ENCODE results near the gene NBAS. TPM values are rescaled to one million over a fixed set of nuclear protein-coding genes. Genes with fewer than 3 reads are reported as not detected.

The NBAS gene
- total RNA-seq, 1 donor from 2014 or later, result 126 TPM

- H3K27me3 ChIP-seq (ENCODE audit: control insufficient read depth in 3 of 3, insufficient read depth in 3 of 3, low read length in 3 of 3), result no peaks in the 10 kb centered on the region
- H3K9ac ChIP-seq (ENCODE audit: low read depth in 1 of 3, low read length in 3 of 3), result no peak overlapping the region
- H3K4me1 ChIP-seq (ENCODE audit: control insufficient read depth in 3 of 3, insufficient read depth in 3 of 3, low read length in 3 of 3), result no peaks in the 10 kb centered on the region
- no peaks in the 10 kb centered on the region for H3K9me3 ChIP-seq (ENCODE audit: control insufficient read depth in 3 of 3, low read length in 3 of 3)
- no peak overlapping the region for H3K27ac ChIP-seq (ENCODE audit: low read depth, low read length)
- H3K4me3 ChIP-seq (ENCODE audit: low read length in 3 of 3), result no peak overlapping the region
- peaks cover 62 to 90% (median 89%) of the 10 kb centered on the region in 3 donors for H3K36me3 ChIP-seq (ENCODE audit: control insufficient read depth in 3 of 3, insufficient read depth in 3 of 3, low read length in 3 of 3)
These were observed 41.3 kb upstream of the NBAS start for GRCh38 chr2:15602393-15602792.

DNA sequence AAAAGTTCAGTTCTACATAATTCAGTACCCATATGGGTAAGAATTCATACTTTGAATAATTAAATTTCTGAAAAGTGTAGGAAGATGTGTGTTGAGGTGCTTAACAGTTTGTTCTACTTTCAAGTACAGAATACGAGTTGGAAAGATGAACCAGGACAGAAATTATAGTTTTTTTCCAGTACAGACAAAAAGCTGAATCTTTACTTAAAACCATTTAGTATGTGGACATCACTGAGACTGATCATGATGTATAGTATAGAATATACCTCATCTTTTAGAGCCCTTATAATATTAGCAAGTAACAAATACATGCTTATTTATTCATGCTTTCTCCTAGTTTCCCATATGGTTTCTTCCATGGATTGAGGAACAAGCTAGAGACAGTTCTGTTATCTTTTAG is 40.5 kb upstream of the NBAS start:
- no peak overlapping the region for H3K9ac ChIP-seq (ENCODE audit: low read depth in 1 of 3, low read length in 3 of 3)
- H3K4me1 ChIP-seq (ENCODE audit: control insufficient read depth in 3 of 3, insufficient read depth in 3 of 3, low read length in 3 of 3), result no peaks in the 10 kb centered on the region
- H3K27me3 ChIP-seq (ENCODE audit: control insufficient read depth in 3 of 3, insufficient read depth in 3 of 3, low read length in 3 of 3), result no peaks in the 10 kb centered on the region
- H3K27ac ChIP-seq (ENCODE audit: low read depth, low read length), result no peak overlapping the region
- H3K4me3 ChIP-seq (ENCODE audit: low read length in 3 of 3), result no peak overlapping the region
- no peaks in the 10 kb centered on the region for H3K9me3 ChIP-seq (ENCODE audit: control insufficient read depth in 3 of 3, low read length in 3 of 3)
- peaks cover 62 to 90% (median 89%) of the 10 kb centered on the region in 3 donors for H3K36me3 ChIP-seq (ENCODE audit: control insufficient read depth in 3 of 3, insufficient read depth in 3 of 3, low read length in 3 of 3)

DNA sequence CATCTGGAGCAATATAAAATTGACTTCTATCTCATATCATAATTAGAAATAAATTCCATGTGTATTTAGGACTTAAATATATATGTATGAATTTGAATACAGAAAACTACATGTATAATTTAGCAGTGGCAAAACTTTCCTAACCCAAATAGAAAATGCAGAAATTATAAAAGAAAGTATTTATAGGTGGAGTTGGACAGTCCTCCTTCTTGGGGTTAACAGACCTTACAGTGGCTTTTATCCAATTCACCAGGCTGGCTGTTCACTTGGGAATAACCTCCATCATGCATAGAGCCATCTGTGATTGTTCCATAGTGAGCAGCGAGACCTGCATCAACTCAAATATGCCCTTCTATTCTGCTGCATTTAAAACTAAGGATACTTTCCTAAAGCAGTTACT is 38.9 kb upstream of the NBAS start:
- no peak overlapping the region for H3K9ac ChIP-seq (ENCODE audit: low read depth in 1 of 3, low read length in 3 of 3)
- H3K36me3 ChIP-seq (ENCODE audit: control insufficient read depth in 3 of 3, insufficient read depth in 3 of 3, low read length in 3 of 3), result peaks cover 57 to 86% (median 85%) of the 10 kb centered on the region in 3 donors
- H3K4me3 ChIP-seq (ENCODE audit: low read length in 3 of 3), result no peak overlapping the region
- no peaks in the 10 kb centered on the region for H3K9me3 ChIP-seq (ENCODE audit: control insufficient read depth in 3 of 3, low read length in 3 of 3)
- no peak overlapping the region for H3K27ac ChIP-seq (ENCODE audit: low read depth, low read length)
- H3K4me1 ChIP-seq (ENCODE audit: control insufficient read depth in 3 of 3, insufficient read depth in 3 of 3, low read length in 3 of 3), result no peaks in the 10 kb centered on the region
- no peaks in the 10 kb centered on the region for H3K27me3 ChIP-seq (ENCODE audit: control insufficient read depth in 3 of 3, insufficient read depth in 3 of 3, low read length in 3 of 3)

DNA sequence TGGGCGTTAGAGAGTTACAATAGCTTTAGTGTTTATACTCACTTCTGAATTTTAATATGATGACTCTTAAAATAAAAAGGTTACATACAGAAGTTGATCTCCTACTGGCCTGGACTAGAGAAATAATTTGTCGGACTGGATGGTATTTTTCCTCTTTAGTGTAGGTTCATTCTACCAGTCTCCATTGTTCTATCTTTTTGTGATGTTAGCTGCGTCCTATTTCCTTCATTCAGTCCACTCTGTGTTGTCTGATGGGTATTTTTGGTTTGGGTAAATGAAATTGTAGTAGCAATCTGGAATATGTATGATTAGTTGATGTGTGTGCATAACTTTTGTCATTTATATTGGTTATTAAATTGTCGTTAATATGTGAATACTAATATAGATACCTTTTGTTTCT is 35.8 kb upstream of the NBAS start:
- Histone ChIP-seq H3K36me3 (ENCODE audit: control insufficient read depth in 3 of 3, insufficient read depth in 3 of 3, low read length in 3 of 3) (peaks cover 32 to 56% (median 56%) of the 10 kb centered on the region in 3 donors), H3K27ac (ENCODE audit: low read depth, low read length) (no peak overlapping the region), H3K27me3 (ENCODE audit: control insufficient read depth in 3 of 3, insufficient read depth in 3 of 3, low read length in 3 of 3) (no peaks in the 10 kb centered on the region), H3K9ac (ENCODE audit: low read depth in 1 of 3, low read length in 3 of 3) (no peak overlapping the region), H3K9me3 (ENCODE audit: control insufficient read depth in 3 of 3, low read length in 3 of 3) (no peaks in the 10 kb centered on the region), H3K4me3 (ENCODE audit: low read length in 3 of 3) (no peak overlapping the region), H3K4me1 (ENCODE audit: control insufficient read depth in 3 of 3, insufficient read depth in 3 of 3, low read length in 3 of 3) (peaks cover 8 to 13% (median 11%) of the 10 kb centered on the region in 3 donors)

DNA sequence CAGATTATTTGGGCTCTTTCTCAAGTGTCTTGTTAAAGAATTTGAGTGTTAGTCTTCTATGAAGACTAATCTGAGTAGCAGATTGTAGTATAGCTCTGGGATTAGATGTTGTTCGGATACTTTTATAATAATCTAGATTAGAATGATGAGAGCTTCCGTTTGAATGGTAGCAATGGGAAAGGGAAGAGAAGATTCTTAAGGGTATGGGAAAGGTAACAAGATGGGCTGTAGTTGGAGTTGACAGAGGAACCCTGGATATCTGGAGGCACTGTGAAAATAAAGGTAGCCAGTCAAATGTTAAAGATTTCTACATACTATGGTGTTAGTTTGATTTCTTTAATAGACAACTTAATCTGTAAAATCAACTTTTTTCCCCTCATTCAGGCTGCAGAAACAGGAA is 35.2 kb upstream of the NBAS start:
- Histone ChIP-seq H3K9me3 (ENCODE audit: control insufficient read depth in 3 of 3, low read length in 3 of 3) (no peaks in the 10 kb centered on the region), H3K36me3 (ENCODE audit: control insufficient read depth in 3 of 3, insufficient read depth in 3 of 3, low read length in 3 of 3) (peaks cover 26 to 50% (median 49%) of the 10 kb centered on the region in 3 donors)

DNA sequence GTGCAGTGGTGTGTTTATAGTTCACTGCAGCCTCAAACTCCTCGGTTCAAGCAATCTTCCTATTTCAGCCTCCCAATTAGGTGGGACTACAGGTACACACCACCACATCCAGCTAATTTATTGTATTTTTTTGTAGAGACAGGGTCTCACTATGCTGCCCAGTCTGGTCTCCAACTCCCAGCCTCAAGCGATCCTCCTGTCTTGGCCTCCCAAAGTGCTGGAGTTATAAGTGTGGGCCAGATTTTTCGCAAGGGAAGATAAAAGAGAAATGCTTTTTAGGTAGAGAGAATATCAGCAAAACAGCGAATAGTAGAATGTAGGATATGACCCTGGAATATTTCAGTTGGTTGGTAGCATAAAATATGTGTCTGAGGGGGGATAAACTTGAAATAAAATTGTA is 34.8 kb upstream of the NBAS start:
- H3K27me3 ChIP-seq (ENCODE audit: control insufficient read depth in 3 of 3, insufficient read depth in 3 of 3, low read length in 3 of 3), result no peaks in the 10 kb centered on the region
- no peak overlapping the region for H3K27ac ChIP-seq (ENCODE audit: low read depth, low read length)
- no peak overlapping the region for H3K9ac ChIP-seq (ENCODE audit: low read depth in 1 of 3, low read length in 3 of 3)
- peaks cover 22 to 46% (median 45%) of the 10 kb centered on the region in 3 donors for H3K36me3 ChIP-seq (ENCODE audit: control insufficient read depth in 3 of 3, insufficient read depth in 3 of 3, low read length in 3 of 3)
- H3K4me3 ChIP-seq (ENCODE audit: low read length in 3 of 3), result no peak overlapping the region
- H3K4me1 ChIP-seq (ENCODE audit: control insufficient read depth in 3 of 3, insufficient read depth in 3 of 3, low read length in 3 of 3), result peaks cover 14 to 19% (median 16%) of the 10 kb centered on the region in 3 donors
- no peaks in the 10 kb centered on the region for H3K9me3 ChIP-seq (ENCODE audit: control insufficient read depth in 3 of 3, low read length in 3 of 3)

More for the DNA sequence above, 35.2 kb upstream of the NBAS start:
- no peaks in the 10 kb centered on the region for H3K27me3 ChIP-seq (ENCODE audit: control insufficient read depth in 3 of 3, insufficient read depth in 3 of 3, low read length in 3 of 3)
- H3K4me3 ChIP-seq (ENCODE audit: low read length in 3 of 3), result no peak overlapping the region
- peaks cover 10 to 15% (median 12%) of the 10 kb centered on the region in 3 donors for H3K4me1 ChIP-seq (ENCODE audit: control insufficient read depth in 3 of 3, insufficient read depth in 3 of 3, low read length in 3 of 3)
- H3K9ac ChIP-seq (ENCODE audit: low read depth in 1 of 3, low read length in 3 of 3), result no peak overlapping the region
- no peak overlapping the region for H3K27ac ChIP-seq (ENCODE audit: low read depth, low read length)

- Histone ChIP-seq H3K36me3 (ENCODE audit: control insufficient read depth in 3 of 3, insufficient read depth in 3 of 3, low read length in 3 of 3) (peaks cover 18 to 42% (median 41%) of the 10 kb centered on the region in 3 donors), H3K27me3 (ENCODE audit: control insufficient read depth in 3 of 3, insufficient read depth in 3 of 3, low read length in 3 of 3) (no peaks in the 10 kb centered on the region)
These were observed 34.3 kb upstream of the NBAS start for GRCh38 chr2:15595342-15595905.

DNA sequence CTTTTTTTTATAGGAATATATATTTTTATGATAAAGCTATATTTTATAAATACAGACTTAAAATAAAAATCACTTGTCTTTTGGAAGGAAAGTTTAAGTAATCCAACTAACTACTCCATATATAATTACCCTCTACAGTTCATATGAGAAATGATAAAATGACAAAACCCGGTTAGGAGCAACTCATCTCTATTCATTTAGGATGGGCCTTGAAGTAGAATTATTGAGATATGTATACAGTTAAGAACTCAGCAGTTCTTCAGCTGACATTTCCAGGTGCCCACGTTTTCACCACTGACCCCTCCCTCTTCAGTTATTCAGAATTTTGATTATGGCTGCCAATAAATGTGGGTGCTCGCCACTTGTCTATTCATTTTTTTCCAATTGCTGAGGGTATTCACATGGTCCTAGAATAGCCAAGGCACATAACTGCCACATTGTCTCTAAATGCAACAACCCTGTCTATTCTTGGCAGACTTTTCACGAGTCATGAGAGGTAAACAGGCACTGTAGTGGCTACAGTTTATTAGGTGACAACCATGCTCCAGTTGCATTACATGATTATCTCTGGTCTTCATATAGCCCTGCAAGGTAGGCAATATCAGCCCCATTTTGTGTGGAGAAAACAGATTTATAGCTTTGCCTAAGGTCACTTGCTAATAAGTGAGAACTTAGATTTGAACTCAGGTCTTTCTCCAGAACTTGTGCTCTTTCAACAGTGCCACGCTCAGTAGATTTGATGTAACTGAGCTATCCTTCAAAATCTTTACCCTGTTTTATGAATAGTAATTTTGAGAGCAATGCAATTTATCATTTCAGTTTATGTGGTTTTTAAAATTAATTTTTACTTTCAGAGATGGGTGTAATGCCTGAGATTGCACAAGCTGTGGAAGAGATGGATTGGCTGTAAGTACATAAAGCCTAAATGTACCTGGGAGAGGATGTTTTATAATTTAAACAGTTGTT is 33.4 kb upstream of the NBAS start:
- H3K27me3 ChIP-seq (ENCODE audit: control insufficient read depth in 3 of 3, insufficient read depth in 3 of 3, low read length in 3 of 3), result no peaks in the 10 kb centered on the region
- no peak overlapping the region for H3K27ac ChIP-seq (ENCODE audit: low read depth, low read length)
- H3K4me1 ChIP-seq (ENCODE audit: control insufficient read depth in 3 of 3, insufficient read depth in 3 of 3, low read length in 3 of 3), result peaks cover 15 to 19% (median 16%) of the 10 kb centered on the region in 3 donors
- H3K36me3 ChIP-seq (ENCODE audit: control insufficient read depth in 3 of 3, insufficient read depth in 3 of 3, low read length in 3 of 3), result peaks cover 14 to 34% (median 34%) of the 10 kb centered on the region in 3 donors
- H3K9me3 ChIP-seq (ENCODE audit: control insufficient read depth in 3 of 3, low read length in 3 of 3), result no peaks in the 10 kb centered on the region
- H3K9ac ChIP-seq (ENCODE audit: low read depth in 1 of 3, low read length in 3 of 3), result no peak overlapping the region
- H3K4me3 ChIP-seq (ENCODE audit: low read length in 3 of 3), result no peak overlapping the region

More at GRCh38 chr2:15595342-15595905, 34.3 kb upstream of the NBAS start:
- Histone ChIP-seq H3K4me1 (ENCODE audit: control insufficient read depth in 3 of 3, insufficient read depth in 3 of 3, low read length in 3 of 3) (peaks cover 15 to 19% (median 16%) of the 10 kb centered on the region in 3 donors), H3K9me3 (ENCODE audit: control insufficient read depth in 3 of 3, low read length in 3 of 3) (no peaks in the 10 kb centered on the region), H3K9ac (ENCODE audit: low read depth in 1 of 3, low read length in 3 of 3) (no peak overlapping the region), H3K27ac (ENCODE audit: low read depth, low read length) (no peak overlapping the region), H3K4me3 (ENCODE audit: low read length in 3 of 3) (no peak overlapping the region)

- no peak overlapping the region for H3K27ac ChIP-seq (ENCODE audit: low read depth, low read length)
- peak overlapping the region in 2 of 3 donors; percentile 53 to 96 for H3K4me3 ChIP-seq (ENCODE audit: low read length in 3 of 3)
- H3K27me3 ChIP-seq (ENCODE audit: control insufficient read depth in 3 of 3, insufficient read depth in 3 of 3, low read length in 3 of 3), result no peaks in the 10 kb centered on the region
- H3K4me1 ChIP-seq (ENCODE audit: control insufficient read depth in 3 of 3, insufficient read depth in 3 of 3, low read length in 3 of 3), result peaks cover 15 to 19% (median 16%) of the 10 kb centered on the region in 3 donors
- no peaks in the 10 kb centered on the region for H3K9me3 ChIP-seq (ENCODE audit: control insufficient read depth in 3 of 3, low read length in 3 of 3)
- H3K9ac ChIP-seq (ENCODE audit: low read depth in 1 of 3, low read length in 3 of 3), result peak overlapping the region in 1 of 3 donors; percentile 20
- peaks cover 14 to 27% (median 26%) of the 10 kb centered on the region in 3 donors for H3K36me3 ChIP-seq (ENCODE audit: control insufficient read depth in 3 of 3, insufficient read depth in 3 of 3, low read length in 3 of 3)
These were observed 32.2 kb upstream of the NBAS start for GRCh38 chr2:15593327-15593705.

Data from skeletal muscle tissue (tissue), 4 donors.